ENCODE measurements around the gene DNM2. TPM values are rescaled to one million over a fixed set of nuclear protein-coding genes. Genes with fewer than 3 reads are reported as not detected.
A peak's percentile ranks its signal among the peaks of the same experiment; 100 is the strongest.
"Not testable (repeated sequence)": the region's sequence is repeated elsewhere in the genome, so short reads cannot be mapped to it uniquely, and the experiment has no call there.

The DNM2 gene
- 10 to 100 TPM; 68.4 to 87.9 TPM for polyA plus RNA-seq

GRCh38 chr19:10717356-10718204 lies at the start of gene DNM2:
Gene DNM2 (plus strand): TSS chr19:10718079. CDS start chr19:10718243, 164 bp downstream.
- no peaks in the 10 kb centered on the region for H3K27me3 ChIP-seq (ENCODE audit: control insufficient read depth in 1 of 2, insufficient read depth in 2 of 2, low read length in 2 of 2)
- H3K36me3 ChIP-seq (ENCODE audit: control insufficient read depth in 2 of 2, insufficient read depth in 2 of 2, low read length in 1 of 2), result peaks cover 2 to 11% of the 10 kb centered on the region in 2 donors
- no peaks in the 10 kb centered on the region for H3K9me3 ChIP-seq (ENCODE audit: control insufficient read depth in 2 of 2, insufficient read depth in 1 of 2, low read depth in 1 of 2, low read length in 1 of 2)
- peaks cover 4 to 12% of the 10 kb centered on the region in 2 donors for H3K4me1 ChIP-seq (ENCODE audit: control insufficient read depth in 2 of 2, insufficient read depth in 2 of 2, low read length in 1 of 2)
- peak within 1 kb of the TSS; percentile 65 to 99 for H3K4me3 ChIP-seq (ENCODE audit: low read depth in 1 of 2, low read length in 2 of 2)
- 0% methylated on average over 43 to 57 of the region's 57 CpGs for WGBS, 2 donors
- peak within 1 kb of the TSS; percentile 89 to 94 for H3K27ac ChIP-seq (ENCODE audit: low read depth in 2 of 2, low read length in 1 of 2)

- Histone ChIP-seq H3K36me3 (ENCODE audit: control insufficient read depth in 2 of 2, insufficient read depth in 2 of 2, low read length in 1 of 2) (peaks cover 5 to 18% of the 10 kb centered on the region in 2 donors), H3K27me3 (ENCODE audit: control insufficient read depth in 1 of 2, insufficient read depth in 2 of 2, low read length in 2 of 2) (no peaks in the 10 kb centered on the region), H3K4me3 (ENCODE audit: low read depth in 1 of 2, low read length in 2 of 2) (no peak overlapping the region), H3K9me3 (ENCODE audit: control insufficient read depth in 2 of 2, insufficient read depth in 1 of 2, low read depth in 1 of 2, low read length in 1 of 2) (no peaks in the 10 kb centered on the region), H3K4me1 (ENCODE audit: control insufficient read depth in 2 of 2, insufficient read depth in 2 of 2, low read length in 1 of 2) (peaks cover 0 to 5% of the 10 kb centered on the region in 2 donors), H3K27ac (ENCODE audit: low read depth in 2 of 2, low read length in 1 of 2) (no peak overlapping the region)
- WGBS, 2 donors, result 40 to 57% methylated on average over 6 of the region's 6 CpGs
These were observed 48.6 kb upstream of the DNM2 start for GRCh38 chr19:10669246-10669645.

DNA sequence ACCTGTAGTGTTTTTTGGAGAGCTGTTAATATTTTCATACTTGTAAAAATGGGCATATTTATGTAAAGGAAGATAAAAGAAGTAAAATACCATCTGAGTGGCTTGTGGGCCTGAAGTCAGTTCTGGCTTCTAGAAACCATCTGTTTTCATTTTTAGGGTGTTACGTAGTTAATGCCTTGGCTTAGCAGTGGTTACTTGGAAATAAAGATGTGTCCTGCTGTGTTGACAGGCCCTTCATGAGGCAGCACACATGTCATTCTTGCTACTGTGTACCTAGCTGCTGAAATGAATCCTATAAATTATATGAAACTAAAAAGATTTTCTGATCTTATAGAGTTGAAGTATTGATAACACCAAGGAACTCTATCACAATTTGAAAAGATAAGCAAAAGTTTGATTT lies 47.7 kb upstream of the DNM2 start:
- Histone ChIP-seq H3K4me3 (ENCODE audit: low read depth in 1 of 2, low read length in 2 of 2) (no peak overlapping the region), H3K9me3 (ENCODE audit: control insufficient read depth in 2 of 2, insufficient read depth in 1 of 2, low read depth in 1 of 2, low read length in 1 of 2) (no peaks in the 10 kb centered on the region), H3K36me3 (ENCODE audit: control insufficient read depth in 2 of 2, insufficient read depth in 2 of 2, low read length in 1 of 2) (peaks cover 5 to 18% of the 10 kb centered on the region in 2 donors), H3K4me1 (ENCODE audit: control insufficient read depth in 2 of 2, insufficient read depth in 2 of 2, low read length in 1 of 2) (peaks cover 0 to 5% of the 10 kb centered on the region in 2 donors), H3K27ac (ENCODE audit: low read depth in 2 of 2, low read length in 1 of 2) (no peak overlapping the region), H3K27me3 (ENCODE audit: control insufficient read depth in 1 of 2, insufficient read depth in 2 of 2, low read length in 2 of 2) (no peaks in the 10 kb centered on the region)
- 54 to 63% methylated on average over 1 of the region's 1 CpG for WGBS, 2 donors

DNA sequence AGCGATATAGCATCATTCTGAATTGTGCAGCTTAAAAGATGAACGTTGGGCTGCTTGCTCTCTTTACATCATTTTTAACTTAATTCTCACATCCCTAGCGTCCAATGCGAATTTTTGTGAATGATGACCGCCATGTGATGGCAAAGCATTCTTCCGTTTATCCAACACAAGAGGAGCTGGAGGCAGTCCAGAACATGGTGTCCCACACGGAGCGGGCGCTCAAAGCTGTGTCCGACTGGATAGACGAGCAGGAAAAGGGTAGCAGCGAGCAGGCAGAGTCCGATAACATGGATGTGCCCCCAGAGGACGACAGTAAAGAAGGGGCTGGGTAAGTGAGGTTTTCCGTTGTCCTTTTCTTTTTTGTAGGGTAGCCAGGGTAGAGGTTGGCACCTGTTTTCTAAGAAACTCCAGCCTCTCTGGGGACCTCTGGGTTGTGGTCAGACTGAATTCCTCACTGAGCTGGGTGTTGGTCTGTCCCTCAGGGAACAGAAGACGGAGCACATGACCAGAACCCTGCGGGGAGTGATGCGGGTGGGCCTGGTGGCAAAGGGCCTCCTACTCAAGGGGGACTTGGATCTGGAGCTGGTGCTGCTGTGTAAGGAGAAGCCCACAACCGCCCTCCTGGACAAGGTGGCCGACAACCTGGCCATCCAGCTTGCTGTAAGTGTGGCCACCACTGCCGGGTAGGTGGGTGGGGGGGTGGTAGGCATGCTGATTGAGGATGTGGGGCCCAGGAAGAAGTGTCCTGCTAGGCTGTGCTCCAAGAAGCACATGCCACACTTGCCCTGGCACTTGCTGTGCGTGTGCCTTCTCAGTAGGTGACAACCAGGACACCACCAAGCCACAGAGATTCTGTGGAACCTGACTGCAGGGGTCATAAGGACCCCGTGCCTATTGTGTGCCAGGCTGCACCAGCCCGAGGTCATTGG lies 46.7 kb upstream of the DNM2 start:
- WGBS, 2 donors, result 80 to 84% methylated on average over 24 of the region's 24 CpGs
- peaks cover 5 to 25% of the 10 kb centered on the region in 2 donors for H3K36me3 ChIP-seq (ENCODE audit: control insufficient read depth in 2 of 2, insufficient read depth in 2 of 2, low read length in 1 of 2)

DNA sequence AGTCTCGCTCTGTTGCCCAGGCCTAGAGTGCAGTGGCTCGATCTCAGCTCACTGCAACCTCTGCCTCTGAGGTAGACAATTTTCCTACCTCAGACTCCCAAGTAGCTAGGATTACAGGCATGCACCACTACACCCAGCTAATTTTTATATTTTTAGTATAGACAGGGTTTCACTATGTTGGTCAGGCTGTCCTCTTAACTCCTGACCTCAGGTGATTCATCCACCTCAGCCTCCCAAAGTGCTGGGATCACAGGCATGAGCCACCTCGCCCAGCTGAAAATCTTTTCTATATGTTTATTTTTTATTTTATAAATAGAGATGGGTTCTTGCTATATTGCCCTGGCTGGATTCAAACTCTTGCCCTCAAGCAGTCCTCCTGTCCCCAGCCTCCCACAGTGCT lies 46.0 kb upstream of the DNM2 start:
- not testable (repeated sequence) for H3K4me1 ChIP-seq (ENCODE audit: control insufficient read depth in 2 of 2, insufficient read depth in 2 of 2, low read length in 1 of 2); H3K4me3 ChIP-seq (ENCODE audit: low read depth in 1 of 2, low read length in 2 of 2); H3K27ac ChIP-seq (ENCODE audit: low read depth in 2 of 2, low read length in 1 of 2); H3K9me3 ChIP-seq (ENCODE audit: control insufficient read depth in 2 of 2, insufficient read depth in 1 of 2, low read depth in 1 of 2, low read length in 1 of 2); H3K27me3 ChIP-seq (ENCODE audit: control insufficient read depth in 1 of 2, insufficient read depth in 2 of 2, low read length in 2 of 2)
- H3K36me3 ChIP-seq (ENCODE audit: control insufficient read depth in 2 of 2, insufficient read depth in 2 of 2, low read length in 1 of 2), result peaks cover 5 to 27% of the 10 kb centered on the region in 2 donors
- WGBS, 2 donors, result 91 to 93% methylated on average over 3 of the region's 3 CpGs

More for the DNA sequence above, 46.7 kb upstream of the DNM2 start:
- no peak overlapping the region for H3K27ac ChIP-seq (ENCODE audit: low read depth in 2 of 2, low read length in 1 of 2)
- no peaks in the 10 kb centered on the region for H3K27me3 ChIP-seq (ENCODE audit: control insufficient read depth in 1 of 2, insufficient read depth in 2 of 2, low read length in 2 of 2)
- no peaks in the 10 kb centered on the region for H3K9me3 ChIP-seq (ENCODE audit: control insufficient read depth in 2 of 2, insufficient read depth in 1 of 2, low read depth in 1 of 2, low read length in 1 of 2)
- no peak overlapping the region for H3K4me3 ChIP-seq (ENCODE audit: low read depth in 1 of 2, low read length in 2 of 2)
- H3K4me1 ChIP-seq (ENCODE audit: control insufficient read depth in 2 of 2, insufficient read depth in 2 of 2, low read length in 1 of 2), result peaks cover 0 to 5% of the 10 kb centered on the region in 2 donors

- H3K27ac ChIP-seq (ENCODE audit: low read depth in 2 of 2, low read length in 1 of 2); H3K9me3 ChIP-seq (ENCODE audit: control insufficient read depth in 2 of 2, insufficient read depth in 1 of 2, low read depth in 1 of 2, low read length in 1 of 2); H3K4me1 ChIP-seq (ENCODE audit: control insufficient read depth in 2 of 2, insufficient read depth in 2 of 2, low read length in 1 of 2); H3K27me3 ChIP-seq (ENCODE audit: control insufficient read depth in 1 of 2, insufficient read depth in 2 of 2, low read length in 2 of 2); H3K4me3 ChIP-seq (ENCODE audit: low read depth in 1 of 2, low read length in 2 of 2): not testable (repeated sequence)
- H3K36me3 ChIP-seq (ENCODE audit: control insufficient read depth in 2 of 2, insufficient read depth in 2 of 2, low read length in 1 of 2), result peaks cover 33 to 54% of the 10 kb centered on the region in 2 donors
- 87 to 88% methylated on average over 8 of the region's 8 CpGs for WGBS, 2 donors
These were observed 42.7 kb upstream of the DNM2 start for GRCh38 chr19:10675214-10675613.

DNA sequence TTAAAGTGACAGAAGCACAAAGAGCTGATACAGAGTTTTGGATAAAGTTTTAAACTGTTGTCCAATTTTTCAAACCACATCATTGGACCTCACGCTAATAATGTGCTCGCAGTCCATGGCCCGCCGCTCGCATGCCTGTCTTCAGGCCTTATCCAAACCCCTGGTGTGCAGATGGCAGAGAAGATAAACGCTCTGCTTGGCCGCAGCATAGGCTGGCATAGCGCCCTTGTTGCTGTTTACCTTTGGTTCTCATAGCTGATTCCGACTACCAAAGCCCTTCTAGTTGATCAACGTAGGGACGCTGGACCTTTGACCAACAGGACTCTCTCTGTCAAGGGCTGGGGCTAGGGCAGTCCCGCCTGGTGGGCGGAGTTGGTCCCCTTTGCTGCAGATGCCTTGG lies 40.1 kb upstream of the DNM2 start:
- H3K9me3 ChIP-seq (ENCODE audit: control insufficient read depth in 2 of 2, insufficient read depth in 1 of 2, low read depth in 1 of 2, low read length in 1 of 2), result no peaks in the 10 kb centered on the region
- peaks cover 40 to 71% of the 10 kb centered on the region in 2 donors for H3K36me3 ChIP-seq (ENCODE audit: control insufficient read depth in 2 of 2, insufficient read depth in 2 of 2, low read length in 1 of 2)
- no peaks in the 10 kb centered on the region for H3K27me3 ChIP-seq (ENCODE audit: control insufficient read depth in 1 of 2, insufficient read depth in 2 of 2, low read length in 2 of 2)
- no peak overlapping the region for H3K4me3 ChIP-seq (ENCODE audit: low read depth in 1 of 2, low read length in 2 of 2)
- 69 to 86% methylated on average over 13 of the region's 13 CpGs for WGBS, 2 donors
- no peaks in the 10 kb centered on the region for H3K4me1 ChIP-seq (ENCODE audit: control insufficient read depth in 2 of 2, insufficient read depth in 2 of 2, low read length in 1 of 2)
- H3K27ac ChIP-seq (ENCODE audit: low read depth in 2 of 2, low read length in 1 of 2), result no peak overlapping the region

- Histone ChIP-seq H3K27ac (ENCODE audit: low read depth in 2 of 2, low read length in 1 of 2) (no peak overlapping the region), H3K9me3 (ENCODE audit: control insufficient read depth in 2 of 2, insufficient read depth in 1 of 2, low read depth in 1 of 2, low read length in 1 of 2) (no peaks in the 10 kb centered on the region), H3K4me1 (ENCODE audit: control insufficient read depth in 2 of 2, insufficient read depth in 2 of 2, low read length in 1 of 2) (no peaks in the 10 kb centered on the region), H3K36me3 (ENCODE audit: control insufficient read depth in 2 of 2, insufficient read depth in 2 of 2, low read length in 1 of 2) (peaks cover 42 to 74% of the 10 kb centered on the region in 2 donors), H3K4me3 (ENCODE audit: low read depth in 1 of 2, low read length in 2 of 2) (no peak overlapping the region), H3K27me3 (ENCODE audit: control insufficient read depth in 1 of 2, insufficient read depth in 2 of 2, low read length in 2 of 2) (no peaks in the 10 kb centered on the region)
- 85 to 89% methylated on average over 12 of the region's 12 CpGs for WGBS, 2 donors
These were observed 39.1 kb upstream of the DNM2 start for GRCh38 chr19:10678813-10679212.

DNA sequence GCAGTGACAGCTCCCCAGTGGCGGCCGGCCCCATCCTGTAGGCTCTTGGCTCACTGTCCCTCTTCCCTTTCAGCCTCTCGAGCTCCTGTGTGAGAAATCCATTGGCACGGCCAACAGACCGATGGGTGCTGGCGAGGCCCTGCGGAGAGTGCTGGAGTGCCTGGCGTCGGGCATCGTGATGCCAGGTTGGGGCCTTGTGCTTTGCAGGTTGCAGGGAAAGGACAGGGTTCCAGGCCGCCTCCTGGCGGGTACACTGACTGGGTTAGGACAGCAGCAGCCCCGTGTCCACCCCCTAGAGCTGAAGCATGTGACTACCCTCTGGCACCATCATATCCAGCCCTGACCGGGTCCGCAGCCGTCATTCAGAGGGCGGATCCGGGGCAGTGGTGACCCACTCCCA lies 38.1 kb upstream of the DNM2 start:
- H3K27ac ChIP-seq (ENCODE audit: low read depth in 2 of 2, low read length in 1 of 2), result no peak overlapping the region
- no peaks in the 10 kb centered on the region for H3K9me3 ChIP-seq (ENCODE audit: control insufficient read depth in 2 of 2, insufficient read depth in 1 of 2, low read depth in 1 of 2, low read length in 1 of 2)
- H3K36me3 ChIP-seq (ENCODE audit: control insufficient read depth in 2 of 2, insufficient read depth in 2 of 2, low read length in 1 of 2), result peaks cover 44 to 76% of the 10 kb centered on the region in 2 donors
- 93 to 96% methylated on average over 18 of the region's 18 CpGs for WGBS, 2 donors
- no peaks in the 10 kb centered on the region for H3K27me3 ChIP-seq (ENCODE audit: control insufficient read depth in 1 of 2, insufficient read depth in 2 of 2, low read length in 2 of 2)
- no peaks in the 10 kb centered on the region for H3K4me1 ChIP-seq (ENCODE audit: control insufficient read depth in 2 of 2, insufficient read depth in 2 of 2, low read length in 1 of 2)
- H3K4me3 ChIP-seq (ENCODE audit: low read depth in 1 of 2, low read length in 2 of 2), result no peak overlapping the region
